Lower lobe of right lung (tissue), 2 donors: ENCODE measurements around the gene CDC25B. TPM values are rescaled to one million over a fixed set of nuclear protein-coding genes. Genes with fewer than 3 reads are reported as not detected.

ENCODE experiments used
- ATAC-seq, 2 donors: fragments of 200-7000 bp; cut with Tn5 transposase; one replicate each; pipeline ENCODE4 v1.9.1; 2020 to 2022; ENCODE audit warnings: mild to moderate bottlenecking in 2 of 2, moderate library complexity in 2 of 2
- DNase-seq: peaks from one replicate; pipeline ENCODE4 v3.0.0-alpha.2; 2020
- H3K27ac ChIP-seq: fragments of 200-600 bp; one replicate; pipeline ENCODE4 v1.8.0; 2022
- H3K27me3 ChIP-seq: fragments of 200-600 bp; one replicate; pipeline ENCODE4 v1.8.0; 2022; ENCODE audit warnings: low read depth
- H3K36me3 ChIP-seq: fragments of 200-600 bp; one replicate; pipeline ENCODE4 v1.8.0; 2022; ENCODE audit warnings: mild to moderate bottlenecking
- H3K4me1 ChIP-seq: fragments of 200-600 bp; one replicate; pipeline ENCODE4 v1.8.0; 2022
- H3K4me3 ChIP-seq: fragments of 200-600 bp; one replicate; pipeline ENCODE4 v1.8.0; 2022; ENCODE audit warnings: mild to moderate bottlenecking
- H3K9me3 ChIP-seq: fragments of 200-600 bp; one replicate; pipeline ENCODE4 v1.8.0; 2022
- intact Hi-C: fragments of 100-400 bp; cut with DNase I; formaldehyde crosslinking; loops from one replicate; pipeline ENCODE4 v1.11.0; 2022
- total RNA-seq: library from RNA; stranded (reverse); fragmentation: NEBNext Ultra II Directional; extraction: Animal tissue kit (Norgen Biotek cat#: 25700); gene quantifications from one replicate; pipeline ENCODE4 v1.2.1, GENCODE V29; 2021
- TF ChIP-seq, protein P1 (sequence below): fragments of 200-600 bp; IDR thresholded peaks from one replicate; pipeline ENCODE4 v1.8.0; 2022; ENCODE audit warnings: antibody characterized with exemption, mild to moderate bottlenecking
- donor health status: DM: no; HTN: yes; CAD: no; lungs with severe emphysema.

CDC25B gene
- total RNA-seq, 1 donor from 2014 or later, result 97.7 TPM

DNA sequence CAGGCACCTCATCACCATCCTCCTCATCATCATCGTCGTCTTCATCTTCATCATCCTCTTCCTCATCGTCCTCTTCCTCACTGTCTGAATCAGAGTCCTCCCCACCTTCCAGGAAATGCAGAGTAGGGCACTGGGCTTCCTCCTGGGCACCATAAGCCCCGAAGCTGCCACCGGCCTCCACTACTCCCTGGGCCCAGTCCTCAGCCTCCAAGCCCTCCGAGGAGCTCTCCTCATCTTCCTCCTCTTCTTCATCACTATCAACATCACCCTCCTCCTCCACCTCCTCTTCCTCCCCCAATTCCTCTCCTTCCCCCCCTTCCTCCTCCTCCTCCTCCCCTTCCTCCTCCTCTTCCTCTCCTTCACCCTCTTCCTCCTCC, 11.3 kb upstream of the CDC25B start:
- no peak overlapping the region for H3K27ac ChIP-seq
- TF ChIP-seq, protein P1, sequence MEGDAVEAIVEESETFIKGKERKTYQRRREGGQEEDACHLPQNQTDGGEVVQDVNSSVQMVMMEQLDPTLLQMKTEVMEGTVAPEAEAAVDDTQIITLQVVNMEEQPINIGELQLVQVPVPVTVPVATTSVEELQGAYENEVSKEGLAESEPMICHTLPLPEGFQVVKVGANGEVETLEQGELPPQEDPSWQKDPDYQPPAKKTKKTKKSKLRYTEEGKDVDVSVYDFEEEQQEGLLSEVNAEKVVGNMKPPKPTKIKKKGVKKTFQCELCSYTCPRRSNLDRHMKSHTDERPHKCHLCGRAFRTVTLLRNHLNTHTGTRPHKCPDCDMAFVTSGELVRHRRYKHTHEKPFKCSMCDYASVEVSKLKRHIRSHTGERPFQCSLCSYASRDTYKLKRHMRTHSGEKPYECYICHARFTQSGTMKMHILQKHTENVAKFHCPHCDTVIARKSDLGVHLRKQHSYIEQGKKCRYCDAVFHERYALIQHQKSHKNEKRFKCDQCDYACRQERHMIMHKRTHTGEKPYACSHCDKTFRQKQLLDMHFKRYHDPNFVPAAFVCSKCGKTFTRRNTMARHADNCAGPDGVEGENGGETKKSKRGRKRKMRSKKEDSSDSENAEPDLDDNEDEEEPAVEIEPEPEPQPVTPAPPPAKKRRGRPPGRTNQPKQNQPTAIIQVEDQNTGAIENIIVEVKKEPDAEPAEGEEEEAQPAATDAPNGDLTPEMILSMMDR, result no peak
- H3K9me3 ChIP-seq, result no peaks in the 10 kb centered on the region
- no peak for DNase-seq
- H3K27me3 ChIP-seq, result no peaks in the 10 kb centered on the region
- intact Hi-C loops, result no loop called here
- peaks cover 51% of the 10 kb centered on the region for H3K4me1 ChIP-seq
- H3K4me3 ChIP-seq, result peak overlapping the region; percentile 83
- H3K36me3 ChIP-seq, result peaks cover 13% of the 10 kb centered on the region
- ATAC-seq, result no peak

- TF ChIP-seq, protein P1, result no peak
- DNase-seq (peak; percentile 63), ATAC-seq (peak; percentile 2 to 4)
- intact Hi-C loops, result no loop called here
- no peaks in the 10 kb centered on the region for H3K9me3 ChIP-seq
- H3K4me1 ChIP-seq, result peaks cover 51% of the 10 kb centered on the region
- peak overlapping the region; percentile 87 for H3K27ac ChIP-seq
- H3K36me3 ChIP-seq, result peaks cover 13% of the 10 kb centered on the region
- no peaks in the 10 kb centered on the region for H3K27me3 ChIP-seq
- peak overlapping the region; percentile 83 for H3K4me3 ChIP-seq
Observed at GRCh38 chr20:3785240-3786125, 10.6 kb upstream of the CDC25B start.

DNA sequence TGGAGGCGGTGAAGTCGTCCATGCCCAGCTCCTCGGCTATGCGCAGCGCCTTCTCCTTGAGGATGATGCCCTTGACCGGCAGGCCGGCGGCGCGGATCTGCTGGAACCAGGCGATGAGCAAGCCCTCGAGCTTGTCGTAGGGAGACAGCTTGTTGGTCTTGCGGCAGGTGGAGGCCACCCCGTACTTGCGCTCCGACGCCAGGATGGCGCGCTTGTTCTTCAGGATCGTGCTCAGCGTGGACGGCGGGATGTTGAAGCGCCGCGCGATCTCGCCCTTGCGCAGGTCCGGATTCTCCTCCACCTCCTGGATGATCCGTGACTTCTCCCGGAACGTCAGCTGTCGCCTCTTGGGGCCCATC, 10.0 kb upstream of the CDC25B start:
- peaks cover 45% of the 10 kb centered on the region for H3K4me1 ChIP-seq
- no peaks in the 10 kb centered on the region for H3K27me3 ChIP-seq
- H3K9me3 ChIP-seq, result no peaks in the 10 kb centered on the region
- DNase-seq (peak; percentile 77), ATAC-seq (peak; percentile 9 to 18)
- intact Hi-C loops, result no loop called here
- peak overlapping the region; percentile 83 for H3K4me3 ChIP-seq
- TF ChIP-seq, protein P1, result no peak
- peaks cover 13% of the 10 kb centered on the region for H3K36me3 ChIP-seq
- H3K27ac ChIP-seq, result peak overlapping the region; percentile 87

DNA sequence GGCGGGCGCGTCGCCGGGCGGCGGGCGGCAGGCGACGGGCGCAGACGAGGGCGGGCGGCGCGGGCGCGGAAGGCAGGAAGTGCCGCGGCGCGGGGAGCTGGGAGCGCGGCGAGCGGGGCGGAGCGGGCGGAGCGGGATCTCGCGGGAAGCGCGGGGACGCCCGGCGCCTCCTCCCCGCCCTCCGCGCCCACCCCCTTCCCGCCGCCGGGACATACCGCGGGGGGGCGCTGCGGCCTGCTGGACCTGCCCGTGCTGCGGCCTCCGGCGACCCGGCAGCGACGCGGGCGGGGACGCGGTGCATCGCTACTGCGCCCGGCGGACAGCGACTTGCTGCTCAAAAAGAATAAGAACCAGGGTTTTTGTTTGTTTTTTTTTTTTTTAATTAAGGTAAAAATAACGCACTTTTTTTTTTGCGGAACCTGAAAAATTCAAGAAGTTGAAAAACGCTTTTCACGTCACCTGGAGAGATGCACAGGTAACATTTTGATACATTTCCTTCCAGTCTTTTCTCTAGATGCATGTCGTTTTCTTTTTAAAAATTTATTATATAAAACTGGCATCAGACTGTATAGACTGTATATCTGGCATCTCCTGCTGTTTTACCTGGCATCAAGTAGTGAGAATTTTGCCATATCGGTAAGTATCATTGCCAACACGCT, 9.3 kb upstream of the CDC25B start, which contains the start of gene CENPB:
TSS of gene CENPB (minus strand) at position 76 of the 659 bp plus-strand sequence. CDS start 257 bp downstream, outside the sequence.
- TF ChIP-seq, protein P1, result peak; percentile 82
- H3K36me3 ChIP-seq, result peaks cover 13% of the 10 kb centered on the region
- no peaks in the 10 kb centered on the region for H3K27me3 ChIP-seq
- ATAC-seq (peak; percentile 96 to 97), DNase-seq (peak; percentile 91)
- peak within 1 kb of the TSS; percentile 87 for H3K27ac ChIP-seq
- intact Hi-C loops, result no loop called here
- peak within 1 kb of the TSS; percentile 83 for H3K4me3 ChIP-seq
- peaks cover 39% of the 10 kb centered on the region for H3K4me1 ChIP-seq
- no peaks in the 10 kb centered on the region for H3K9me3 ChIP-seq

DNA sequence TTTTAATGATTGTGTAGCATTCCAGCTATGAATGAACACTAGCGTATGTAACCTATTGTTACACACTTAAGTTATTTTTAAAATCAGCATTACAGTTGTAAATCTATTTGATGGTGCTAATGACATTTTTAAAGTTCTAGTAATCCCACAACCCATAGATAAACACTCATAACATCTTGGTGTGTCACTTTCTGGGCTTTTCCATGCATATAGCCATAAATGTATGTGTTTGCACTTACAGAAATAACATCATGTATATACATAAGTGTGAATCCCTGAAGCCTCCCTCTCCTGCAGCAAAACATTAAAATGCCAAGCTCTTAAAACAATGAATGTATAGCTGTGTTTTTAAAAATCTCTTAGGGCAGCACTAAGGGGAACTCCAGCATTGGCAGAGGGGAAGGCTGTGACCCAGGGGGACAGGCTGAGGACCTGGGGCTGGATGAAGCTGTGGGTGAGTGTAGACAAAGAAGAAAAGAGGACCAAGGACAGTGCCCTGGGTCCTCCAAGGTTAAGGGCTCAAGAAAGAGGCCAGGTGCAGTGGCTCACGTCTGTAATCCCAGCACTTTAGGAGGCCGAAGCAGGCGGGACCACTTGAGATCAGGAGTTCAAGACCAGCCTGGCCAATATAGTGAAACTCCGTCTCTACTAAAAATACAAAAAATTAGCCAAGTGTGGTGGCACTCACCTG, 8.6 kb upstream of the CDC25B start:
- DNase-seq (peak; percentile 10), ATAC-seq (no peak)
- Histone ChIP-seq H3K27ac (no peak overlapping the region), H3K9me3 (no peaks in the 10 kb centered on the region), H3K36me3 (peaks cover 13% of the 10 kb centered on the region), H3K4me1 (peaks cover 39% of the 10 kb centered on the region), H3K4me3 (peak overlapping the region; percentile 50), H3K27me3 (no peaks in the 10 kb centered on the region)
- TF ChIP-seq, protein P1, result no peak
- intact Hi-C loops, result no loop called here
